ENCODE data around the gene HNRNPC. TPM values are rescaled to one million over a fixed set of nuclear protein-coding genes. Genes with fewer than 3 reads are reported as not detected.
A peak's percentile ranks its signal among the peaks of the same experiment; 100 is the strongest.

Gene HNRNPC
- total RNA-seq, 1 experiment from 2014 or later = 1,062 TPM

DNA sequence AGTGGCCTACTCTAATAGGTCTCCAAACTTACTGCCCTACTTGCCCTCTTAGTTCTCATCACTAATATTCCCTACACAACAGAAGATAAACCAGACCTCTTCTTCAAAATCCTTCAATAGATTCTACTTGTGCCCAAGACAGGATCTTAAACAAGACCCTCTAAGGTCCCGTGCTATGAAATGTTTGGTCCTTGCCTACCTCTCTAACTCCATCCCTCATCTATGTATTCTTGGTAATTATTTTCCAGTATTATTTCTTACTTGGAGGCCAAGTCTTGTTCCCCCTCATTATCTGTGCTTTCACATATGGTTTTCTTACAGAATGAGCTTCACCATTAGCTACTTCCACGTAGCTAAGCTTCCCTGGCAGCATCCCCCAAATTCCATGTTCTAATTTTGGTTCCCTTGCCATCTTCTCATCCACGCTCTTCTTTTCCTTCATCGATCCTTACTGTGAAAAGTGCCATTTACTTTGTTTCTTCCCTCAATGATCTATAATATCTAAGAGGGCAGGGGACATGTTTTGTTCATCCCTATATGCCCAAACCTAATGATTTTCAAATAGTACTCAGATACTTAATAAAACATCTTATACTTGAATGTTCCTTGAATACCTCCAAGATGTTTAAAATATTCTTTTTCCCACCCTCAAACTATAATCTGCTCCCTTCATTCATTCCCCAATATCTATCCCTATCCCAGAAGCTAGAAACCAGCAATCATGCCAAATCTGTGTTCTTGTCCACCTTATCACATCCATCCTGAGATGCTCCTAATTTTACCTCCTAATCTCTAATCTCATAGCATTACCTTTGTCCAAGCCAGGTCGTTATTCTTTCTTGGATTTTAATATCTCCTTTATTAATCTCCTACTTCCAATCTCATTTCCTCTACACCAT, 10.1 kb downstream of the HNRNPC start:
- Mint-ChIP-seq H3K27me3 (ENCODE audit: low read depth) (no peaks in the 10 kb centered on the region; the same call in 1 of the 2 replicates), H3K36me3 (ENCODE audit: insufficient read depth in 1 of 3, low read depth in 3 of 3) (peaks cover 67 to 94% (median 83%) of the 10 kb centered on the region in 3 experiments), H3K9me3 (no peaks in the 10 kb centered on the region; a peak in 1 of 5 replicates), H3K27ac (peak overlapping the region in 1 of 3 experiments; percentile 56; a peak in 2 of 7 replicates), H3K4me3 (peak overlapping the region; percentile 3 to 4; a peak in 4 of 5 replicates), H3K4me1 (peaks cover 55 to 69% of the 10 kb centered on the region in 2 experiments)
- Histone ChIP-seq H3K27ac (ENCODE audit: insufficient read length, low read depth, low read length) (no peak overlapping the region), H4K8ac (replicated peaks; ENCODE audit: insufficient read length, low read depth, low read length) (no peak overlapping the region), H3K4me1 (ENCODE audit: insufficient read depth, low read length) (peaks cover 2% of the 10 kb centered on the region; the same call in 1 of the 2 replicates), H3K9ac (ENCODE audit: extremely low read depth, insufficient read length, low read length) (no peak overlapping the region), H2AFZ (ENCODE audit: low read length) (no peak overlapping the region), H3K27me3 (ENCODE audit: insufficient read depth, low read length) (no peaks in the 10 kb centered on the region), H2BK12ac (ENCODE audit: insufficient read length, low read depth, low read length) (no peak overlapping the region), H3K23me2 (ENCODE audit: insufficient read length, low read depth, low read length, poor library complexity, severe bottlenecking) (peaks cover 3% of the 10 kb centered on the region), H3K23ac (ENCODE audit: insufficient read length, low read depth, low read length) (no peak overlapping the region), H3K9me3 (ENCODE audit: control insufficient read depth, low read depth, low read length) (no peaks in the 10 kb centered on the region), H3K4ac (ENCODE audit: low read depth, low read length) (no peak overlapping the region), H3K4me2 (ENCODE audit: insufficient read depth, insufficient read length, low read length) (no peak overlapping the region), H3K79me1 (ENCODE audit: insufficient read depth, low read depth, low read length, poor library complexity, severe bottlenecking) (peaks cover 3% of the 10 kb centered on the region), H3K79me2 (ENCODE audit: insufficient read depth, low read length) (peaks cover 88% of the 10 kb centered on the region), H2BK15ac (ENCODE audit: low read depth, low read length) (no peak overlapping the region), H3T11ph (ENCODE audit: low read length) (no peak overlapping the region), H3K56ac (ENCODE audit: insufficient read length, low read depth, low read length) (no peak overlapping the region), H3K18ac (ENCODE audit: insufficient read length, low read depth, low read length) (no peak overlapping the region), H2BK20ac (ENCODE audit: low read depth, low read length, poor library complexity, severe bottlenecking) (no peak overlapping the region), H4K91ac (ENCODE audit: insufficient read length, low read depth, low read length) (no peak overlapping the region), H3K14ac (ENCODE audit: insufficient read depth, low read length) (no peak overlapping the region), H2BK120ac (ENCODE audit: low read depth, low read length, poor library complexity, severe bottlenecking) (no peak overlapping the region), H4K5ac (ENCODE audit: insufficient read length, low read depth, low read length) (no peak overlapping the region), H4K20me1 (ENCODE audit: control insufficient read depth, insufficient read depth, insufficient read length) (no peaks in the 10 kb centered on the region), H2BK5ac (ENCODE audit: insufficient read length, low read length) (no peak overlapping the region), H2AK5ac (ENCODE audit: insufficient read length, low read length) (no peak overlapping the region)
- 100% methylated on average over 1 of the region's 5 CpGs for WGBS (ENCODE audit: extremely low coverage, insufficient read length, low lambda C conversion rate)
- TF ChIP-seq, protein P1, sequence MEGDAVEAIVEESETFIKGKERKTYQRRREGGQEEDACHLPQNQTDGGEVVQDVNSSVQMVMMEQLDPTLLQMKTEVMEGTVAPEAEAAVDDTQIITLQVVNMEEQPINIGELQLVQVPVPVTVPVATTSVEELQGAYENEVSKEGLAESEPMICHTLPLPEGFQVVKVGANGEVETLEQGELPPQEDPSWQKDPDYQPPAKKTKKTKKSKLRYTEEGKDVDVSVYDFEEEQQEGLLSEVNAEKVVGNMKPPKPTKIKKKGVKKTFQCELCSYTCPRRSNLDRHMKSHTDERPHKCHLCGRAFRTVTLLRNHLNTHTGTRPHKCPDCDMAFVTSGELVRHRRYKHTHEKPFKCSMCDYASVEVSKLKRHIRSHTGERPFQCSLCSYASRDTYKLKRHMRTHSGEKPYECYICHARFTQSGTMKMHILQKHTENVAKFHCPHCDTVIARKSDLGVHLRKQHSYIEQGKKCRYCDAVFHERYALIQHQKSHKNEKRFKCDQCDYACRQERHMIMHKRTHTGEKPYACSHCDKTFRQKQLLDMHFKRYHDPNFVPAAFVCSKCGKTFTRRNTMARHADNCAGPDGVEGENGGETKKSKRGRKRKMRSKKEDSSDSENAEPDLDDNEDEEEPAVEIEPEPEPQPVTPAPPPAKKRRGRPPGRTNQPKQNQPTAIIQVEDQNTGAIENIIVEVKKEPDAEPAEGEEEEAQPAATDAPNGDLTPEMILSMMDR (conservative IDR thresholded peaks at IDR 0.05) = no peak
- no peak for DNase-seq

All from H9 (cell line).